Ovary (tissue), 3 donors: ENCODE results near the gene PCDHB12.

ENCODE experiments used
- CTCF ChIP-seq, 3 donors: fragments of 450-650 bp in 2 of 3; fragments of 200-600 bp in 1 of 3; IDR thresholded peaks; one replicate each; pipeline versions ENCODE4 v1.5.1 to v1.8.0; 2016 to 2022; ENCODE audit warnings: antibody characterized with exemption in 3 of 3, mild to moderate bottlenecking in 1 of 3
- EP300 ChIP-seq: sonication (generic); formaldehyde crosslinking; IDR thresholded peaks from one replicate; pipeline ENCODE4 v1.6.1; 2017; ENCODE audit warnings: antibody characterized with exemption
- POLR2A ChIP-seq: fragments of 450-650 bp; IDR thresholded peaks from one replicate; pipeline ENCODE4 v1.6.1; 2017; ENCODE audit warnings: antibody characterized with exemption, mild to moderate bottlenecking, moderate library complexity
- donor health status: DM: no; HTN: no; CAD: no.

GRCh38 chr5:141186897-141187512 lies 21.5 kb upstream of the PCDHB12 start, which contains the start of gene PCDHB9:
- TF ChIP-seq CTCF (IDR thresholded peaks at IDR 0.05) (no peak), POLR2A (no peak), EP300 (no peak)
